Heart right ventricle (tissue), 16 donors: ENCODE data around the gene ZNF385B. TPM values are rescaled to one million over a fixed set of nuclear protein-coding genes. Genes with fewer than 3 reads are reported as not detected.

ENCODE experiments used
- ATAC-seq, 8 donors: fragments of 200-7000 bp; cut with Tn5 transposase; one replicate each; pipeline ENCODE4 v1.9.1; 2020; ENCODE audit warnings: mild to moderate bottlenecking in 8 of 8, moderate library complexity in 8 of 8, moderate number of reproducible peaks in 1 of 8
- DNase-seq, 2 donors: peaks; one replicate each; pipeline ENCODE4 v3.0.0-alpha.2; 2020
- H3K27ac ChIP-seq, 10 donors: fragments of 200-600 bp; sonication (generic) in 2 of 10; one replicate each; pipeline versions ENCODE4 v1.5.0 to v1.8.0; 2020 to 2022; ENCODE audit warnings: mild to moderate bottlenecking in 3 of 10
- H3K27me3 ChIP-seq, 7 donors: fragments of 200-600 bp; one replicate each; pipeline ENCODE4 v1.8.0; 2021 to 2022; ENCODE audit warnings: mild to moderate bottlenecking in 2 of 7
- H3K36me3 ChIP-seq, 9 donors: fragments of 200-600 bp; sonication (generic) in 1 of 9; one replicate each; pipeline versions ENCODE4 v1.5.0 to v1.8.0; 2020 to 2022; ENCODE audit warnings: mild to moderate bottlenecking in 2 of 9
- H3K4me1 ChIP-seq, 9 donors: fragments of 200-600 bp; sonication (generic) in 1 of 9; one replicate each; pipeline versions ENCODE4 v1.5.0 to v1.8.0; 2020 to 2022; ENCODE audit warnings: mild to moderate bottlenecking in 4 of 9
- H3K4me3 ChIP-seq, 10 donors: fragments of 200-600 bp; sonication (generic) in 2 of 10; one replicate each; pipeline versions ENCODE4 v1.5.0 to v1.8.0; 2020 to 2022; ENCODE audit warnings: mild to moderate bottlenecking in 7 of 10, moderate library complexity in 2 of 10
- H3K9me3 ChIP-seq, 11 donors: fragments of 200-600 bp in 10 of 11; sonication (generic) in 2 of 11; one replicate each; pipeline versions ENCODE4 v1.5.0 to v1.8.0; 2013 to 2022; ENCODE audit warnings: mild to moderate bottlenecking in 2 of 11, control low read depth in 1 of 11, moderate library complexity in 1 of 11
- WGBS, 2 donors: extraction: QIAGEN DNeasy Blood & Tissue Kit; methylation state at CpG; one replicate each; pipeline ENCODE4 v1.1.7; 2013; ENCODE audit warnings: inconsistent platforms in 1 of 2; 5-methylcytosine and 5-hydroxymethylcytosine counted together
- intact Hi-C, 10 donors: fragments of 100-400 bp; cut with DNase I; formaldehyde crosslinking; loops; one replicate each; pipeline versions ENCODE4 v1.11.1 to v1.14.2; 2022
- polyA plus RNA-seq, 2 donors: library from polyadenylated mRNA; stranded (reverse); fragments of 200-250 nt; gene quantifications; one replicate each; pipeline ENCODE4 v1.2.3, GENCODE V29; 2013
- total RNA-seq, 10 donors: library from RNA; stranded (reverse); fragmentation: NEBNext Ultra II Directional in 3 of 10; extraction: Animal tissue kit (Norgen Biotek cat#: 25700) in 3 of 10; gene quantifications; one replicate each; pipeline versions ENCODE4 v1.2.1 to v1.2.4, GENCODE V29; 2021 to 2023
- TF ChIP-seq, protein P1 (sequence below), 9 donors: fragments of 200-600 bp; sonication (generic) in 2 of 9; IDR thresholded peaks; one replicate each; pipeline versions ENCODE4 v1.5.0 to v1.8.0; 2021 to 2022; ENCODE audit warnings: antibody characterized with exemption in 9 of 9, mild to moderate bottlenecking in 5 of 9, moderate library complexity in 1 of 9
- donor health status: Arrhythmogenic right ventricular cardiomyopathy.
- donor health status: ischemic (EF 13 %, LVEDD 7.1; RV severe dilation, severe dysfunction).
- donor health status: healthy with polysubstance abuse.
- donor health status: DM: no; HTN: yes; CAD: no.
- donor health status: DM: no; HTN: no; CAD: no.
- donor health status: ischemic (EF 25% LVEDD 6.9; RV normal size, moderate dysfunction).
- donor health status: ischemic (EF 25% LVEDD 5.7; RV mildly dilated, moderate dysfunction).
- donor health status: healthy.
- donor health status: DM: yes; HTN: yes; CAD: no.
- donor health status: Ischemic cardiomyopathy.
- donor health status: ischemic (EF 35%, LVEDD 5.7; RV mildly dilated, moderate dysfunction).
- donor health status: nonischemic (EF 11% LVEDD 7.7; RV severe dilation, severe dysfunction).
- donor health status: DM: yes; HTN: yes; CAD: no.
- donor health status: PGD.
- donor health status: ischemic (EF 29% LVEDD 5.4; RV normal size, mild dysfunction).
- donor health status: nonischemic (EF 23%, LVEDD 6.1; RV moderate dilation, normal function).

The ZNF385B gene
- total and polyA plus RNA-seq, 12 donors: 0.19 to 19.7 (median 1.7) TPM

GRCh38 chr2:179800776-179801175, 60.6 kb downstream of the ZNF385B start:
- Histone ChIP-seq H3K36me3 (no peaks in the 10 kb centered on the region), H3K4me3 (no peak overlapping the region), H3K27me3 (no peaks in the 10 kb centered on the region), H3K27ac (no peak overlapping the region), H3K9me3 (no peaks in the 10 kb centered on the region), H3K4me1 (no peaks in the 10 kb centered on the region)
- ATAC-seq: no peak
- intact Hi-C loops: no loop called here
- TF ChIP-seq, protein P1, sequence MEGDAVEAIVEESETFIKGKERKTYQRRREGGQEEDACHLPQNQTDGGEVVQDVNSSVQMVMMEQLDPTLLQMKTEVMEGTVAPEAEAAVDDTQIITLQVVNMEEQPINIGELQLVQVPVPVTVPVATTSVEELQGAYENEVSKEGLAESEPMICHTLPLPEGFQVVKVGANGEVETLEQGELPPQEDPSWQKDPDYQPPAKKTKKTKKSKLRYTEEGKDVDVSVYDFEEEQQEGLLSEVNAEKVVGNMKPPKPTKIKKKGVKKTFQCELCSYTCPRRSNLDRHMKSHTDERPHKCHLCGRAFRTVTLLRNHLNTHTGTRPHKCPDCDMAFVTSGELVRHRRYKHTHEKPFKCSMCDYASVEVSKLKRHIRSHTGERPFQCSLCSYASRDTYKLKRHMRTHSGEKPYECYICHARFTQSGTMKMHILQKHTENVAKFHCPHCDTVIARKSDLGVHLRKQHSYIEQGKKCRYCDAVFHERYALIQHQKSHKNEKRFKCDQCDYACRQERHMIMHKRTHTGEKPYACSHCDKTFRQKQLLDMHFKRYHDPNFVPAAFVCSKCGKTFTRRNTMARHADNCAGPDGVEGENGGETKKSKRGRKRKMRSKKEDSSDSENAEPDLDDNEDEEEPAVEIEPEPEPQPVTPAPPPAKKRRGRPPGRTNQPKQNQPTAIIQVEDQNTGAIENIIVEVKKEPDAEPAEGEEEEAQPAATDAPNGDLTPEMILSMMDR (IDR thresholded peaks at IDR 0.05): no peak
- no peak for DNase-seq

DNA sequence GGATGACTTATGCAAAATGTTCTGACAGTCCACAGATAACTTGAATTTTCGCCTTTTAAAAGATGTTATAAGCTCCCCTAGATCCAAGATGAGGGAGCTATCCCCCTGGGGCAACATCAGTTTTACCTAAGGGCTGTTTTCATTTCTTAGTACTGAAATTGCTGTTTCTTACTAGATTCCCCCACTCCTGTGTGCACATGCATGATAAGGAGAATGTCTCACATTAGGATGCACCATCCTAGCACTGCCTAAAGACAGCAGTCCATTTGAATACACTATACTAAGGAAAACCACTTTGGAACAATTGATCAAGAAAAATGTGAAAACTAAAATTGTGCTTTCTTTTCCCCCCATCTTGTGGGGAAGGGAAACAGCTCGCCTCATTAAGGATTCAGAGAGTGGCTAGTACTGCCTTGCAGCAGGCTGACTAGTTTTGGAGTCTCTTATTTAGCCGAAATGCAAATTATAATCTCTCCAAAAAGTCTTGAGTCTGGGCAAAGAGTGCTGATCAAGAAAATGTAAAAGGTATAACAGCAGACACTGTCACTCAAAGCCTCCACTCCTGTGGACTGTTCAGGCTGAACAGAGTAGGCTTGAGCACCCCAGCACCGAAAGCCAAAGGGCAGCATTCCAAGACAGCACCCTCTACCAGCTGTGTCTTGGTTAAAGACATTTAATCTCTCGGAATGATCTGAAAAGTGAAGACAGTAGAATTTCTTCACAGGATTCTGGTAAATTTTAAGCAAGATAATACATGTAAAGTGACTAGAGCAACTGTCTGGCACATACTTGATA, 65.0 kb downstream of the ZNF385B start:
- no peaks in the 10 kb centered on the region for H3K9me3 ChIP-seq
- TF ChIP-seq, protein P1 (IDR thresholded peaks at IDR 0.05): no peak

DNA sequence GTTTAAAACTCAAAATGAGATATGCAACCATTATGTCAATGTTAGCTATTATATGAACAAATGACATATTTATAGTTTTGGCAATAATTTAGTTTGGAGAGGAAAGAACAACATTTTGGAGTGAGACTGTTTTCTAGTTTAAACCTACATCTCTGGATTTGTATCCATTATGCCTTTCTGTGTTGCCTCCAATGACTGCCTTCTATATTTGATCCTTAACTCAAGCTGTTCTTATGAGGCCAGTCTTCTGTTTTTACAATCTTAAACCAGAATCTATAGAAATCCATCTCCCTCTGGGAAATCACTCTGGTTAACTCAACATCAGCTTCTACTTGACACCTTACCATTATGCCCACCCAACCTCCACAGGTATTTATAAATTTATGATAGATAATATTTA, 67.5 kb downstream of the ZNF385B start:
- Histone ChIP-seq H3K4me3 (no peak overlapping the region), H3K27me3 (no peaks in the 10 kb centered on the region), H3K9me3 (no peaks in the 10 kb centered on the region), H3K27ac (no peak overlapping the region), H3K36me3 (no peaks in the 10 kb centered on the region), H3K4me1 (no peaks in the 10 kb centered on the region)
- TF ChIP-seq, protein P1 (IDR thresholded peaks at IDR 0.05): no peak
- DNase-seq: no peak
- intact Hi-C loops: no loop called here
- ATAC-seq: no peak

More for the DNA sequence above, 65.0 kb downstream of the ZNF385B start:
- Histone ChIP-seq H3K27me3 (no peaks in the 10 kb centered on the region), H3K27ac (no peak overlapping the region), H3K36me3 (no peaks in the 10 kb centered on the region), H3K4me1 (no peaks in the 10 kb centered on the region), H3K4me3 (no peak overlapping the region)
- intact Hi-C loops: no loop called here
- DNase-seq (no peak), ATAC-seq (no peak)
- 65 to 77% methylated on average over 5 of the region's 5 CpGs for WGBS, 2 donors

- intact Hi-C loops: no loop called here
- Histone ChIP-seq H3K9me3 (no peaks in the 10 kb centered on the region), H3K36me3 (no peaks in the 10 kb centered on the region), H3K27ac (no peak overlapping the region), H3K4me3 (no peak overlapping the region), H3K4me1 (no peaks in the 10 kb centered on the region), H3K27me3 (no peaks in the 10 kb centered on the region)
- TF ChIP-seq, protein P1 (IDR thresholded peaks at IDR 0.05): no peak
- 78 to 87% methylated on average over 2 of the region's 2 CpGs for WGBS, 2 donors
- no peak for ATAC-seq
- DNase-seq: no peak
Observed at GRCh38 chr2:179793238-179793637, 68.2 kb downstream of the ZNF385B start.
